ENCODE measurements around the gene DACT1.

Gene DACT1

DNA sequence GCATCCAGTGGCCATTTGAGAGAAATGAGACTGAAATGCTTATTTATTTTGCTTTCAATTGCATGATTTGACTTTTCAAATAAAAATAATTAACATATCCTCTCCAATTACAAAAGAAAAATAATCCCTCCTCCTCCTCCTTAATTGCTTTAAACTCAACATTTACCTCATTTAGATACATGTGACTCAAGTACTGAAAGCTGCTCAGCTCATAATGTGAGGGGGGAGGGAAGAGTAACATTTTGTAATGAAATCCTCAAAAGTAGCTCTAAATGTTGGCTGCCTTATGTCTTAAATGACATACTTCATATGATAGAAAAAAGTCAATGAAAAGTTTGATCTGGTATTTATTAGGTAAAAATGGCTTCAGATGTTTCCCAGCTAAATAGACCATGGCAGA, 29.0 kb downstream of the DACT1 start:
- no peak for DNase-seq (ENCODE audit: low spot score)

DNA sequence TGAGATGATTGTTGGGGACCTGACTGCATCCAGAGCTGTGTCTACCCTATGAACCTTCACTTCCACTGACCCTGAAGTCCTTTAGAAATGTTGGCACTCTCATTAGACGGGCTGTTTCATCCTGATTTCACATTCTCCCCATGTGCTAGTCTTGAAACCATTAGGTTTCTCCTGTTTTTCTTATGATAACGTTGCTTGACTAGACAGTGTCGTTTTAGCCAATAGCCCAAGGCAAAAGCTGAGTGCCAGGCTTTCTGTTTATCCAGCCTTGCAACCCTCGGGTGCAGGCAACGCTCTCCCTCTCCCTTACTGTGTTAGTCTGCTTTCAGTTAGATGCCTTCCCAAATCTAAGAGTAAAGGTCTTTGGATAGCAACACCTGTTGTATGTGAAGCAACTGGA, 30.1 kb downstream of the DACT1 start:
- DNase-seq (ENCODE audit: low spot score), result no peak

GRCh38 chr14:58668848-58669480, 31.2 kb downstream of the DACT1 start:
- no peak for DNase-seq (ENCODE audit: low spot score)

DNA sequence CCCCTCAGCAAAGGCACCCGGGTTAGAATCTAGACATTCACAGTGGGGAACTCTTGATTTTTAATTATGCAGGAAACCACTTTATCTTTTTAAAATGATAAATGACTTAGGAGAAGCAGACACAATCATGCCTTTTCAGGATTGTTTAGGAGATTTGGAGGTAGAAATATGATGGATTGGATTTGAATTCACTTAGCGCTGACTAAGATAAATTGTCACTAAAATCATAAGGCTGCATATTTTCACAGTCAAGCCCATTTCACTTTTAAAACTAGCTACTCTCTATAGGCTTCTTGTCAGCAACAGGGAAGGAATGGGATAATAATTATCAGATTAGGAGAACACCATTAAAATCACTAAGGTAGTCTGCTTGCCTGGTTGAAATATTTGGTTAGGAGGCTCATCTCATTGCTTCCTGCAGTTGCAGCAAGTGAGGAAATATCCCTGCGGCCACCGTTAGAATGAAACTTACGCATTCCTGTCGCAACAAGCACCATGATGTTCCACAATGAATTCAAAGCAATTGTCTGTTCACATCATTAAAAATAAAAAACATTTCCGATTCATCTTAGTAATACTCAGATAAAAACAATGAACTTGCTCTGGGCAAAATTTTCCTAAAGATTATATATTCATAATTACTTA, 31.9 kb downstream of the DACT1 start:
- no peak for DNase-seq (ENCODE audit: low spot score)

GRCh38 chr14:58671024-58671423, 33.3 kb downstream of the DACT1 start:
- no peak for DNase-seq (ENCODE audit: low spot score)

- DNase-seq (ENCODE audit: low spot score), result no peak
Observed at GRCh38 chr14:58671436-58671835, 33.7 kb downstream of the DACT1 start.

DNA sequence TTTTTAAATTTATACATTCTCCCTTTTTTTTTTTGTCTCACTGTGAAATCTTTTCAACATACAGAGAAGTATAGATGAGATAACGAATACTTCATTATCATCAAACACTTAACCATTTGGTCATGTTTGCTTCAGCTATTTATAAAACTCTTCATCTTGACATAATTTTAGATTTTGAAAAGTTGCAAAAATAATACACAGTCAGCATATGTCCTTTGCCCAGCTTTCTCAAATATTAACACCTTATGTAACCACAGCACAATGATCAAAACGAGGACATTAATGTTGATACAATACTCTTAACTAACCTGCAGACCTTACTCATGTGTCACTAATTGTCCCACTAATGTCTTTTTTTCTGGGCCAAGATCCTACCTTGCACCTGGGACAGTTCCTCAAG, 36.0 kb downstream of the DACT1 start:
- DNase-seq (ENCODE audit: low spot score), result no peak

DNA sequence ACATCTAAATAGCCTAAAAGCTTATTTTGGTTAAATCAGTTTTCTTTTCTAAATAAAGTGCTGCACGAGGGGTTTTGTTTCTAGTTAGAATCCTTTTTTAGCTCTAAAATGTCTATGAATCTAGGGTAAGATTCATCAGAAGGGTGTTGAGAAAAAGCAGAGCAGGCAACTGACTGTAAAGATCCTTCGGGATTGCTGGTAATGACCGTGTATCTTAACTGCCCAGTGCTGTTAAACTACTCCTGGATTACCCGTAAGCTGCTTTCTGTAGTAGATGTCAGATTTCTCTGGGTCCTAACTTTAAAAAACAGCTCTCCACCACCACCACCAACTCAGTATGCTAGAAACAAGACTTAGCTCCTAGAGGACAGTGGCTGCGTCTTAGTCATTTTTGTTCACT, 39.2 kb downstream of the DACT1 start:
- no peak for DNase-seq (ENCODE audit: low spot score)

- no peak for DNase-seq (ENCODE audit: low spot score)
Observed at GRCh38 chr14:58677517-58677916, 39.8 kb downstream of the DACT1 start.

- no peak for DNase-seq (ENCODE audit: low spot score)
Observed at GRCh38 chr14:58677996-58678395, 40.2 kb downstream of the DACT1 start.

- no peak for DNase-seq (ENCODE audit: low spot score)
Observed at GRCh38 chr14:58680698-58681097, 42.9 kb downstream of the DACT1 start.

DNA sequence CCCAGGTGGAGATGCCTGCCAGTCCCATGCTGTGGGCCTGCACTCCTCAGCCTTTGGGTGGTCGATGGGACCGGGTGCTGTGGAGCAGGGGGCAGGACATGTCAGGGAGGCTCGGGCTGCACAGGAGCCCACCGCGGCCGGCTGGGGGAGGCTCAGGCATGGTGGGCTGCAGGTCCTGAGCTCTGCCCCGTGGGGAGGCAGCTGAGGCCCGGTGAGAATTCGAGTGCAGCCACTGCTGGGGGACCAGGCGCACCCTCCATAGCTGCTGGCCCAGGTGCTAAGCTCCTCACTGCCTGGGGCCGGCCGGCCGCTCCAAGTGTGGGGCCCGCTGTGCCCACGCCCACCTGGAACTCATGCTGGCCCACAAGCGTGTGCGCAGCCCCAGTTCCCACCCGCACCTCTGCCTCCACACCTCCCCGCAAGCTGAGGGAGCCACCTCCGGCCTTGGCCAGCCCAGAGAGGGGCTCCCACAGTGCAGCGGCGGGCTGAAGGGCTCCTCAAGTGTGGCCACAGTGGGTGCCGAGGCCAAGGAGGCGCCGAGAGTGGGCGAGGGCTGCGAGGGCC, 49.6 kb downstream of the DACT1 start:
- DNase-seq (ENCODE audit: low spot score), result no peak

DNA sequence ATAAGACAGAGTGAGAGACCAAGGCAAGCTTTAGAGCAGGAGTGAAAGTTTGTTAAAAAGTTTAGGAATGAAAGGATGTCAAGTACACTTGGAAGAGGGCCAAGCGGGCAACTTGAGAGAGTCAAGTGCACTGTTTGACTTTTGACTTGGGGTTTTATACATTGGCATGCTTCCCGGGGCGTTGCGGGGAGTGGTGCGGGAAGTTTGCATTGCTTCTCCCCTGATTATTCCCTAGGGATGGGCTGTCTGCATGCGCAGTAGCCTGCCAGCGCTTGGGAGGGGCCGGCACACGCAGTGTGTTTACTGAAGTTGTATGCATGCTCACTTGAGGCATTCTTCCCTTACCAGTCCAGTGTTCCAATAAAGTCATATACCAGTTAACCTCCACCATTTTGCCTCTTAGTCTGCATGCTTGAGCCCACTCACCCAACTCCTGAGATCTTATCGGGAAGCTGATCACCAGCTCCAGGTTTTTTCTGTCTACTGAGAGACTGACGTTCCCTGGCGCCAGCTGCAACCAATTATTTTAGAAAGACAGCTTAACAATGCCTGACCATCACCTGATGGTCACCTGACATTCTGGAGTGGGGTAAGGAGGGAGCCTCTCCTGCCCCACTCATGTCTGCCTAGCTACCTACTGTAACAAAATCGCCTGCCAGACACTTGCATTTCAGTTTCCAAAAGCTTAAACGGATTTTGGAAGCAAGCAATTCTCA, 53.2 kb downstream of the DACT1 start:
- DNase-seq (ENCODE audit: low spot score), result no peak

GRCh38 chr14:58693048-58693447, 55.3 kb downstream of the DACT1 start:
- no peak for DNase-seq (ENCODE audit: low spot score)

DNA sequence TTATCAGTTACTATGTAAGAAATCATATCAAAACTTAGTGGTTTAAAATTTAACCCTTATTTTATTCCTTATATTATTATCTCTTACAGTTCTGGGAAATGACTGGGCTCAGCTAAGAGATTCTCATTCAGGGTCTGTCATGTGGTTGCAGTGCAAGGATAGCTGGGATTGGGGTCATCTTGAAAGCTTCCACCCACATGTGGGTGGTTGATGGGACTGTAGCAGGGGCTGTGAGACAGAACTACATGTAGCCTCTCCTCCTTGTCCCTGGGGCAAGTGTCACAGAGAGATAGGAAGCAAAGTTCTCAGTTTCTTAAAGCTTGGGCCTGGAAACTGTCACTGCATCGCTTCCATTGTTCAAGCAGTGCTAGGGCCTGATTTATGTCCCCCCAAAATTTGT, 57.8 kb downstream of the DACT1 start:
- no peak for DNase-seq (ENCODE audit: low spot score)

DNA sequence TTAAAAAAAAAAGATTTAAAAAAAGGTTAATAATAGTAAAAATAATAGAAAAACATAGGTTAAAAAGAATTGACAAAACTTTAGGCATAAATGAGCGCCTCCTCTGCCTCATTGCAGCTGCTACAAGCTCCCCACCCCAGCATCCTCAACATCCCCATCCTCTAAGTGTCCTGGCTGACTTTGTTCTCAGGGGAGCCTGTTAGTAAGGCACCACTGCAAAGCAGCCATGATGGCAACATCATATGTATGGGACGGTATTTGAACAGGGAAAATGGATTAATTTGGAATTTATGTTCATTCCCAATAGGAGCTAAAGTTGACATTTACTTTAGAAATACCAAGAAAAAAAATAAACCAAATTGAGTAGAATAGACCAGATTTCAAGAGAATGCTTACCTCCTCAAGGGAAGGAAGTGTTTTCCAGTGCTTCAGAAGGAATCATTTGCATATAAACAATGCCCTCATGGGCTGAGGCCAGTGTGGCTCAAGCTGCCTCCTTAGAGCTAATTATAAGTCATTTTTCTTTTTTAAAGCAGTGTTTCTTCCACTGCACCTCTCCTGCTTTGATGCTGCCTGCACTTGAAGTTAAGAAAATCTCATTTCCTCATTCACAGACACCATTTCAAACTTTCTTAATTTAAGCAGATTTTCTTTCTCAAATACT, 59.6 kb downstream of the DACT1 start:
- DNase-seq (ENCODE audit: low spot score), result no peak
